Activated T-cell treated with anti-CD3 and anti-CD28 coated beads, Interleukin-2, amount 50 U/mL, for 72 hours (primary cell): ENCODE results near the gene SAMD4A. TPM values are rescaled to one million over a fixed set of nuclear protein-coding genes. Genes with fewer than 3 reads are reported as not detected.

Experiments
- ATAC-seq, 2 donors: fragments of 150-1000 bp; cut with Tn5 transposase; replicated peaks in 1 of 2; 2 replicates each; pipeline ENCODE4 v1.10.0; 2021; ENCODE audit warnings: moderate library complexity in 2 of 2, mild to moderate bottlenecking in 1 of 2
- DNase-seq, 2 donors: peaks; one replicate each; pipeline ENCODE4 v3.0.0; 2021 to 2022; ENCODE audit warnings: mixed read lengths in 1 of 2
- H3K27ac Mint-ChIP-seq: one replicate; pipeline ENCODE4 v1.8.0; 2022; ENCODE audit warnings: mild to moderate bottlenecking, moderate library complexity, mixed read lengths
- H3K27me3 Mint-ChIP-seq: one replicate; pipeline ENCODE4 v1.8.0; 2022; ENCODE audit warnings: low read depth, mixed read lengths
- H3K36me3 Mint-ChIP-seq, 2 donors: one replicate each; pipeline ENCODE4 v1.8.0; 2022; ENCODE audit warnings: mixed read lengths in 2 of 2, mild to moderate bottlenecking in 1 of 2; ENCODE audit not compliant: insufficient read depth in 2 of 2
- H3K4me1 Mint-ChIP-seq: one replicate; pipeline ENCODE4 v1.8.0; 2022; ENCODE audit warnings: low read depth, mixed read lengths
- H3K4me3 Mint-ChIP-seq, 2 donors: one replicate each; pipeline ENCODE4 v1.8.0; 2022; ENCODE audit warnings: mild to moderate bottlenecking in 2 of 2, mixed read lengths in 2 of 2, moderate library complexity in 2 of 2
- H3K9me3 Mint-ChIP-seq, 2 donors: one replicate each; pipeline ENCODE4 v1.8.0; 2022; ENCODE audit warnings: mixed read lengths in 2 of 2
- total RNA-seq, 2 donors: library from RNA; stranded (reverse); gene quantifications; one replicate each; pipeline ENCODE4 v1.2.3, GENCODE V29; 2022

The SAMD4A gene
- total RNA-seq, 2 donors from 2014 or later = 8.2 to 10.1 TPM

GRCh38 chr14:54629635-54630360 is 62.9 kb downstream of the SAMD4A start:
- Mint-ChIP-seq H3K4me3 (no peak overlapping the region), H3K4me1 (peaks cover 29% of the 10 kb centered on the region), H3K36me3 (peaks cover 0 to 2% of the 10 kb centered on the region in 2 donors), H3K27ac (no peak overlapping the region), H3K9me3 (peaks cover 2 to 3% of the 10 kb centered on the region in 2 donors), H3K27me3 (no peaks in the 10 kb centered on the region)
- ATAC-seq (no peak), DNase-seq (no peak)

- ATAC-seq = no peak
- no peak overlapping the region for H3K27ac Mint-ChIP-seq
- peaks cover 29% of the 10 kb centered on the region for H3K4me1 Mint-ChIP-seq
- H3K9me3 Mint-ChIP-seq = peaks cover 2 to 3% of the 10 kb centered on the region in 2 donors
- peaks cover 0 to 2% of the 10 kb centered on the region in 2 donors for H3K36me3 Mint-ChIP-seq
- no peaks in the 10 kb centered on the region for H3K27me3 Mint-ChIP-seq
- H3K4me3 Mint-ChIP-seq = no peak overlapping the region
- no peak for DNase-seq
Observed at GRCh38 chr14:54631016-54631415, 64.1 kb downstream of the SAMD4A start.

GRCh38 chr14:54632452-54632851 is 65.5 kb downstream of the SAMD4A start:
- H3K9me3 Mint-ChIP-seq = peaks cover 2 to 3% of the 10 kb centered on the region in 2 donors
- DNase-seq = no peak
- ATAC-seq = no peak
- no peak overlapping the region for H3K27ac Mint-ChIP-seq
- no peak overlapping the region for H3K4me3 Mint-ChIP-seq
- peaks cover 0 to 2% of the 10 kb centered on the region in 2 donors for H3K36me3 Mint-ChIP-seq
- H3K27me3 Mint-ChIP-seq = no peaks in the 10 kb centered on the region
- H3K4me1 Mint-ChIP-seq = peaks cover 23% of the 10 kb centered on the region

GRCh38 chr14:54633076-54633475 is 66.1 kb downstream of the SAMD4A start:
- Mint-ChIP-seq H3K27ac (no peak overlapping the region), H3K4me3 (no peak overlapping the region), H3K27me3 (no peaks in the 10 kb centered on the region), H3K4me1 (peaks cover 17% of the 10 kb centered on the region), H3K9me3 (peaks cover 2 to 3% of the 10 kb centered on the region in 2 donors), H3K36me3 (peaks cover 0 to 2% of the 10 kb centered on the region in 2 donors)
- ATAC-seq (no peak), DNase-seq (no peak)

- no peak for ATAC-seq
- DNase-seq = no peak
- peaks cover 5% of the 10 kb centered on the region for H3K27me3 Mint-ChIP-seq
- no peaks in the 10 kb centered on the region for H3K4me1 Mint-ChIP-seq
- H3K27ac Mint-ChIP-seq = no peak overlapping the region
- H3K4me3 Mint-ChIP-seq = no peak overlapping the region
- H3K36me3 Mint-ChIP-seq = peaks cover 0 to under 1% of the 10 kb centered on the region in 2 donors
- peaks cover under 1% of the 10 kb centered on the region in 2 donors for H3K9me3 Mint-ChIP-seq
Observed at GRCh38 chr14:54637270-54638134, 70.6 kb downstream of the SAMD4A start.

- Mint-ChIP-seq H3K27ac (no peak overlapping the region), H3K4me3 (no peak overlapping the region)
Observed at GRCh38 chr14:54638135-54638446, 71.2 kb downstream of the SAMD4A start.

GRCh38 chr14:54639611-54640010 is 72.7 kb downstream of the SAMD4A start:
- no peak for DNase-seq
- Mint-ChIP-seq H3K27me3 (peaks cover 10% of the 10 kb centered on the region), H3K9me3 (no peaks in the 10 kb centered on the region), H3K4me3 (no peak overlapping the region), H3K36me3 (no peaks in the 10 kb centered on the region), H3K27ac (no peak overlapping the region), H3K4me1 (no peaks in the 10 kb centered on the region)
- no peak for ATAC-seq

More at GRCh38 chr14:54638135-54638446, 71.2 kb downstream of the SAMD4A start:
- Mint-ChIP-seq H3K4me1 (no peaks in the 10 kb centered on the region), H3K9me3 (no peaks in the 10 kb centered on the region), H3K36me3 (no peaks in the 10 kb centered on the region), H3K27me3 (peaks cover 5% of the 10 kb centered on the region)
- ATAC-seq (no peak), DNase-seq (no peak)

GRCh38 chr14:54640506-54640905 is 73.6 kb downstream of the SAMD4A start:
- Mint-ChIP-seq H3K27me3 (peaks cover 10% of the 10 kb centered on the region), H3K27ac (no peak overlapping the region), H3K9me3 (no peaks in the 10 kb centered on the region), H3K4me1 (no peaks in the 10 kb centered on the region), H3K4me3 (no peak overlapping the region), H3K36me3 (no peaks in the 10 kb centered on the region)
- DNase-seq = no peak
- no peak for ATAC-seq

GRCh38 chr14:54642121-54642520 is 75.2 kb downstream of the SAMD4A start:
- no peaks in the 10 kb centered on the region for H3K9me3 Mint-ChIP-seq
- no peaks in the 10 kb centered on the region for H3K36me3 Mint-ChIP-seq
- no peak overlapping the region for H3K27ac Mint-ChIP-seq
- H3K4me3 Mint-ChIP-seq = no peak overlapping the region
- ATAC-seq (no peak), DNase-seq (no peak)
- peaks cover 9% of the 10 kb centered on the region for H3K4me1 Mint-ChIP-seq
- peaks cover 10% of the 10 kb centered on the region for H3K27me3 Mint-ChIP-seq

- Mint-ChIP-seq H3K27me3 (peaks cover 10% of the 10 kb centered on the region), H3K36me3 (no peaks in the 10 kb centered on the region), H3K9me3 (no peaks in the 10 kb centered on the region), H3K27ac (no peak overlapping the region), H3K4me1 (peaks cover 9% of the 10 kb centered on the region), H3K4me3 (no peak overlapping the region)
- DNase-seq (no peak), ATAC-seq (no peak)
Observed at GRCh38 chr14:54642801-54643695, 76.1 kb downstream of the SAMD4A start.

GRCh38 chr14:54643696-54644176 is 76.8 kb downstream of the SAMD4A start:
- no peak overlapping the region for H3K27ac Mint-ChIP-seq
- H3K36me3 Mint-ChIP-seq = no peaks in the 10 kb centered on the region
- peaks cover 9% of the 10 kb centered on the region for H3K4me1 Mint-ChIP-seq
- no peaks in the 10 kb centered on the region for H3K9me3 Mint-ChIP-seq
- no peak overlapping the region for H3K4me3 Mint-ChIP-seq
- ATAC-seq (no peak), DNase-seq (no peak)
- H3K27me3 Mint-ChIP-seq = peaks cover 10% of the 10 kb centered on the region

GRCh38 chr14:54645639-54646038 is 78.7 kb downstream of the SAMD4A start:
- H3K36me3 Mint-ChIP-seq = no peaks in the 10 kb centered on the region
- peaks cover 11% of the 10 kb centered on the region for H3K27me3 Mint-ChIP-seq
- ATAC-seq = no peak
- peaks cover 14% of the 10 kb centered on the region for H3K4me1 Mint-ChIP-seq
- no peak for DNase-seq
- no peaks in the 10 kb centered on the region for H3K9me3 Mint-ChIP-seq
- no peak overlapping the region for H3K27ac Mint-ChIP-seq
- H3K4me3 Mint-ChIP-seq = no peak overlapping the region
